Smooth muscle cell (in vitro differentiated cells): Measurements from ENCODE around the gene DHRS3. TPM values are rescaled to one million over a fixed set of nuclear protein-coding genes. Genes with fewer than 3 reads are reported as not detected.

Experiments
- DNase-seq: peaks from one replicate; lab custom pipeline; 2025; ENCODE audit not compliant: unreplicated experiment; lab: John Stamatoyannopoulos, UW
- H2AFZ ChIP-seq: fragments of 200-600 bp; sonication (generic); 2 replicates; pipeline ENCODE4 v1.6.0; 2016; ENCODE audit warnings: antibody characterized with exemption, low read depth, mild to moderate bottlenecking
- H3F3A ChIP-seq: fragments of 200-600 bp; sonication (generic); 2 replicates; pipeline ENCODE4 v1.6.0; 2017; ENCODE audit warnings: antibody characterized with exemption, low read depth
- H3K27ac ChIP-seq: fragments of 200-600 bp; sonication (generic); 2 replicates; pipeline ENCODE4 v1.5.1; 2016; ENCODE audit warnings: low read depth, mild to moderate bottlenecking
- H3K27me3 ChIP-seq: fragments of 200-600 bp; sonication (generic); 2 replicates; pipeline ENCODE4 v1.6.1; 2016; ENCODE audit warnings: low read depth, mild to moderate bottlenecking
- H3K36me3 ChIP-seq: fragments of 200-600 bp; sonication (generic); 2 replicates; pipeline ENCODE4 v1.5.1; 2016; ENCODE audit warnings: low read depth
- H3K4me1 ChIP-seq: fragments of 200-600 bp; sonication (generic); 2 replicates; pipeline ENCODE4 v1.5.1; 2016; ENCODE audit warnings: low read depth
- H3K4me2 ChIP-seq: fragments of 200-600 bp; sonication (generic); 2 replicates; pipeline ENCODE4 v1.6.0; 2016; ENCODE audit warnings: mild to moderate bottlenecking
- H3K4me3 ChIP-seq: fragments of 200-600 bp; sonication (generic); 2 replicates; pipeline ENCODE4 v1.5.1; 2016; ENCODE audit warnings: mild to moderate bottlenecking
- H3K79me2 ChIP-seq: fragments of 200-600 bp; sonication (generic); 2 replicates; pipeline ENCODE4 v1.6.0; 2016; ENCODE audit warnings: low read depth, mild to moderate bottlenecking
- H3K9ac ChIP-seq: fragments of 200-600 bp; sonication (generic); 2 replicates; pipeline ENCODE4 v1.6.0; 2016; ENCODE audit warnings: low read depth
- H3K9me3 ChIP-seq: fragments of 200-600 bp; sonication (generic); replicated peaks from 2 replicates; pipeline ENCODE4 v1.5.1; 2016; ENCODE audit warnings: low read depth
- H4K20me1 ChIP-seq: fragments of 200-600 bp; sonication (generic); 2 replicates; pipeline ENCODE4 v1.6.0; 2016; ENCODE audit warnings: low read depth
- WGBS: methylation state at CpG from one replicate; pipeline ENCODE4 v1.1.7; 2016; ENCODE audit warnings: low lambda C conversion rate; 5-methylcytosine and 5-hydroxymethylcytosine counted together
- polyA plus RNA-seq: library from polyadenylated mRNA; unstranded; fragments of >200 nt; fragmentation: Nextera tagmentation; extraction: Ambion mirVana; gene quantifications from 2 replicates; pipeline ENCODE4 v1.2.1, GENCODE V29; 2016
- total RNA-seq: library from RNA; depleted of rRNA; stranded (reverse); fragments of >200 nt; gene quantifications from 2 replicates; pipeline ENCODE4 v1.2.3, GENCODE V29; 2014
- TF ChIP-seq, protein P1 (sequence below): fragments of 200-600 bp; sonication (generic); IDR thresholded peaks from 2 replicates; pipeline ENCODE4 v1.5.1; 2017; ENCODE audit warnings: borderline replicate concordance, mild to moderate bottlenecking, antibody characterized with exemption; ENCODE audit not compliant: insufficient read depth, poor library complexity, severe bottlenecking

DHRS3 gene
- total and polyA plus RNA-seq, 2 experiments from 2014 or later: 0.89 to 2.7 TPM

GRCh38 chr1:12592496-12592895 is 25.5 kb downstream of the DHRS3 start:
- H3K27me3 ChIP-seq: no peaks in the 10 kb centered on the region
- no peak overlapping the region for H3K4me2 ChIP-seq
- peaks cover 11% of the 10 kb centered on the region for H3F3A ChIP-seq
- H3K4me3 ChIP-seq: no peak overlapping the region
- no peaks in the 10 kb centered on the region for H3K9me3 ChIP-seq
- H3K9ac ChIP-seq: no peak overlapping the region
- 90% methylated on average over 7 of the region's 7 CpGs for WGBS
- no peak overlapping the region for H2AFZ ChIP-seq
- no peak for DNase-seq
- H3K27ac ChIP-seq: no peak overlapping the region
- peaks cover 7% of the 10 kb centered on the region for H4K20me1 ChIP-seq
- no peaks in the 10 kb centered on the region for H3K79me2 ChIP-seq
- peaks cover 3% of the 10 kb centered on the region for H3K4me1 ChIP-seq
- no peaks in the 10 kb centered on the region for H3K36me3 ChIP-seq
- TF ChIP-seq, protein P1, sequence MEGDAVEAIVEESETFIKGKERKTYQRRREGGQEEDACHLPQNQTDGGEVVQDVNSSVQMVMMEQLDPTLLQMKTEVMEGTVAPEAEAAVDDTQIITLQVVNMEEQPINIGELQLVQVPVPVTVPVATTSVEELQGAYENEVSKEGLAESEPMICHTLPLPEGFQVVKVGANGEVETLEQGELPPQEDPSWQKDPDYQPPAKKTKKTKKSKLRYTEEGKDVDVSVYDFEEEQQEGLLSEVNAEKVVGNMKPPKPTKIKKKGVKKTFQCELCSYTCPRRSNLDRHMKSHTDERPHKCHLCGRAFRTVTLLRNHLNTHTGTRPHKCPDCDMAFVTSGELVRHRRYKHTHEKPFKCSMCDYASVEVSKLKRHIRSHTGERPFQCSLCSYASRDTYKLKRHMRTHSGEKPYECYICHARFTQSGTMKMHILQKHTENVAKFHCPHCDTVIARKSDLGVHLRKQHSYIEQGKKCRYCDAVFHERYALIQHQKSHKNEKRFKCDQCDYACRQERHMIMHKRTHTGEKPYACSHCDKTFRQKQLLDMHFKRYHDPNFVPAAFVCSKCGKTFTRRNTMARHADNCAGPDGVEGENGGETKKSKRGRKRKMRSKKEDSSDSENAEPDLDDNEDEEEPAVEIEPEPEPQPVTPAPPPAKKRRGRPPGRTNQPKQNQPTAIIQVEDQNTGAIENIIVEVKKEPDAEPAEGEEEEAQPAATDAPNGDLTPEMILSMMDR: no peak

GRCh38 chr1:12591267-12591938 is 26.6 kb downstream of the DHRS3 start:
- H3K36me3 ChIP-seq: no peaks in the 10 kb centered on the region
- H3K4me2 ChIP-seq: no peak overlapping the region
- H3K79me2 ChIP-seq: no peaks in the 10 kb centered on the region
- TF ChIP-seq, protein P1: no peak
- H4K20me1 ChIP-seq: peaks cover 4% of the 10 kb centered on the region
- H3K27me3 ChIP-seq: no peaks in the 10 kb centered on the region
- WGBS: 92% methylated on average over 19 of the region's 19 CpGs
- H3K9ac ChIP-seq: no peak overlapping the region
- H3K27ac ChIP-seq: no peak overlapping the region
- H3F3A ChIP-seq: peaks cover 11% of the 10 kb centered on the region
- no peak for DNase-seq
- no peaks in the 10 kb centered on the region for H3K9me3 ChIP-seq
- no peak overlapping the region for H2AFZ ChIP-seq
- H3K4me3 ChIP-seq: no peak overlapping the region
- peaks cover 3% of the 10 kb centered on the region for H3K4me1 ChIP-seq

DNA sequence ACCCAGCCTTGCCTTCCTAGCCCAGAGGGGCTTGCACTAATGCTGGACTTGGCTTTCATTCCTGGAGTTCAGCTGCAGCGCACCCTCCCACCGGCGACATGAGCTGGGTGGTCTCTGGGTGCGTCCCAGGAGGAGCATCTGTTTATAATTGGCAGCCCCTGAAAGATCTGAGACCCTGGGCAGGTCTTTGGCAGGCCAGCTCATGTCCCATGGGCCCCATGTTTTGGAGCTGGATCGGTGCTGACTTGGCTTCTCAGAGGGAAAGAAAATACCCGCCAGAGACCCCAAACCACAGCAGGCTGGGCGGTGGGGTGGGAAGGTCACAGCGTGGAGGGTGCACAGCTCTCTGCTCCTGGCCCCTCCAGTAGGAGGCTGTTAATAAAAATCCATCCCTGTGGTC is 29.3 kb downstream of the DHRS3 start:
- 94% methylated on average over 8 of the region's 8 CpGs for WGBS
- no peak overlapping the region for H3K9ac ChIP-seq
- H3F3A ChIP-seq: peaks cover under 1% of the 10 kb centered on the region
- no peaks in the 10 kb centered on the region for H3K79me2 ChIP-seq
- DNase-seq: no peak
- H3K9me3 ChIP-seq: no peaks in the 10 kb centered on the region
- no peak overlapping the region for H3K27ac ChIP-seq
- TF ChIP-seq, protein P1: no peak
- H2AFZ ChIP-seq: no peak overlapping the region
- H3K36me3 ChIP-seq: no peaks in the 10 kb centered on the region
- no peak overlapping the region for H3K4me2 ChIP-seq
- H4K20me1 ChIP-seq: no peaks in the 10 kb centered on the region
- no peaks in the 10 kb centered on the region for H3K4me1 ChIP-seq
- H3K27me3 ChIP-seq: no peaks in the 10 kb centered on the region
- no peak overlapping the region for H3K4me3 ChIP-seq
